ENCODE data around the gene RARA.
"Not testable (repeated sequence)": the region's sequence is repeated elsewhere in the genome, so short reads cannot be mapped to it uniquely, and the experiment has no call there.

Gene RARA

DNA sequence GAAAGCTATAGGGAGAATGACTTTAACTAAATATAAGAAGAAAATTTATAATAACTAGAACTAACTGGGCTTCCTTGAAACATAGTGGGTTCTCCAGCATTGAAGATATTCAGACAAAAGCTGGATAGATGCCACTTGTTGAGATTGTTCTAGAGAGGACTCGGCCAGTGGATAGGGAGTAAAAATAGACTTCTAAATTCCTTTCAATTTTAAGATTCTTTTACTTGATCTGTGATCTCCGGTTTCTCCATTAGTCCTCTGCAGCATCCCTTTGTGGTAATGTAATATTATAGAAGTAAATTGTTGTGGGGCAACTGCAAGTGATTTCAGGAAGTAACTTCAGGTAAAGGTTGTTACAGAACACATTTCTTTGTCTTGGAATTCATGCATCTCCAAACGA is 10.3 kb upstream of the RARA start:
- no peak for DNase-seq (ENCODE audit: low read depth in 2 of 2)

DNA sequence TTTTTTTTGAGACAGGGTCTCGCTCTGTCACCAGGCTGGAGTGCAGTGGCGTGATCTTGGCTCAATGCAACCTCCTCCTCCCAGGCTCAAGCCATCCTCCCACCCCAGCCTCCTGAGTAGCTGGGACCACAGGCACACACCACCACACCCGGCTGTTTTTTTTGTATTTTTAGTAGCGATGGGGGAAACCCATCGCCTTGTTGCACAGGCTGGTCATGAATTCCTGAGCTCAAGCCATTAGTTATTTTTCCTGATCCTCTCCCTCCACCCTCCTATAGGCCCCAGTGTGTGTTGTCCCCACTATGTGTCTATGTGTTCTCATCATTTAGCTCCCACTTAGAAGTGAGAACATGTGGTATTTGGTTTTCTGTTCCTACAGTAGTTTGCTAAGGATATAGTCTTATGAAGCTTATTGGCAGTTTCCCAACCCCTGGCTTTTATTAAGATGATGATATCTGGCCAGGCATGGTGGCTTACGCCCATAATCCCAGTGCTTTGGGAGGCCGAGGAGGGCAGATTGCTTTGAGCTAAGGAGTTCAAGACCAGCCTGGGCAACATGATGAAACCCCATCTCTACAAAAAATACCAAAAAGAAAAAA is 9.7 kb upstream of the RARA start:
- not testable (repeated sequence) for DNase-seq (ENCODE audit: low read depth in 2 of 2)

DNA sequence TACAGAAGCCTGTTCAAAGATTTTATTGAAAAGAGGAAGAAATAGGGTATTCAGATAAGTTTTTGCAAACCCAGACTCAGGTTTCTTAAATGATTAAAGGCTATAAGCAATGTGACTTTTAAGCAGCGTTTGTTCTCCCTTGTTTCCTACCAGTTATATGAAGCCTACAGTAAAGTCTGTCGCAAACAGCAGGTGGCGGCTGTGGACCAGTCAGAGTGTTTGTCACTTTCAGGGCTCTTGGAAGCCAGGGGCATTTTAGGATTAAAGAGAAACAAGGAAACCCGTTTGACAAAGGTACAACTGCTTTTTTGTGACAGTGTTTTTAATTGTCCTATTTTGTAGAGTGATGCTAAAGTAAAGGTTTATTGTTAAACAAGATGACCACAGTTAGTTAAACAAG is 7.7 kb upstream of the RARA start:
- no peak for DNase-seq (ENCODE audit: low read depth in 2 of 2)

DNA sequence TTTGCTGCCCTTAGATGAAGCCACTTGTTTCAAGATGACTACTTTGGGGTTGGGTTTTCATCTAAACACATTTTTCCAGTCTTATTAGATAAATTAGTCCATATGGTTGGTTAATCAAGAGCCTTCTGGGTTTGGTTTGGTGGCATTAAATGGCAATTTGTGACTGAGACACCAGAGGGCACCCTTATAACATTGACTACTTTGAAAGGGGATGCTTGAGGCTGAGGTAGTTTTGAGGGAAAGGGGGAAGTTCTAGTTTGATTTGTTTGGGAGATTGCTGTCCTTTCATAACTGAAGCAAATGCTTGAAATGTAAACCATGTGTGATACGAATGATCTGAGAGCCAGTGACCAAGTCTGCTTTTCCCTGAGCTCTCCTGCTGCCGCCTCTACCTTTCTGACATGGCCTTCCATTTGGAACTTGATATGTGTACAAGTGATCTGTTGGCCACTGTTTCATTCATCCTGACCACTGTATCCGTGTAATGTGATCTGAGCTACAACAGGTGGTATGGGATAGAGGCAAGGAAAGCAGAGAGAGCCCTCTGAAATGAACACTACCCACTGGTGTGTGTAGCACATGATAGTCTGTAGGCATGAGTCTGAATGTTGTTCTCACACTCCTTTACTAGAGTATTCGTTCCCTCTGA is 5.8 kb upstream of the RARA start:
- DNase-seq (ENCODE audit: low read depth in 2 of 2): no peak

DNA sequence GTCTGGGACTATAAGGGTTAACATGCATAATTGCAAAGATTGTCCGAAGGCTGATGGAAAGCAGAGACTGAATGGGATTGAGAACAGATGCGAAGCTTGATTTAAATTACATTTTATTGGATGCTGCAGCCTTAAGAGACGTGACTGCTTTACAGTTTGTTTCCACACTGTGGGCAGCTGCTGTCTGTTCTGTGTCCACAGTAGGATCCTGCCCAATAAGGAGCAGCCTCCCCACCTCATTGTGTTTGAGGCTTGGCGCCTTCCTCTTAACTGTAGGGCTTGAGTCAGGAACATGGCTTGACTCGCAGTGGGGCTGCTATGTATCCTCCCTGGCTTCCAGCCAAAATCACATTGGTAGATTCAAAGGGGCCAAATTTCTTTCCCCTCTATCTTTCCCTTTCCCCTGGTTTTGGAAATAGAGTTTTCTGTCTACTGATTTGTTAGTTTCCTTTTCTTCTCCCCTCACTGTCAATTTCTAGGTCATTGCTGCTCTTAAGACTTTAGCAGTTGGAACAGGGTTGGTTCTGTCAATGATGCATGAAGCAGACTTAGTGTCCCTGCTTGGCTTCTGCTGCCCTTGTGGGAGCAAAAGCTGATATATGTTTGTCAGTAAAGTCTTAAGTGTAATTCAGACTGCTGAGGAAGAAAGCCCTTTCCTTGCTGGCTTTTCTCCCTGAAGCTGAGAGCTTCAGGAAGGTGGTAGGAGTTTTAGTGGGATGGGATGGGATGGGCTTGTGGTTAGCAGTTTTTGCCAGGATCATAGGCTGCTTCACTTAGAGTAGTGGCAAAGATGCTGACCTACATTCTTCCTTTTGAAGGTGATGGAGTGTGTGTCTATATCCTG is 5.0 kb upstream of the RARA start:
- DNase-seq (ENCODE audit: low read depth in 2 of 2): no peak

- not testable (repeated sequence) for DNase-seq (ENCODE audit: low read depth in 2 of 2)
Observed at GRCh38 chr17:40304552-40304863, 4.5 kb upstream of the RARA start.

DNA sequence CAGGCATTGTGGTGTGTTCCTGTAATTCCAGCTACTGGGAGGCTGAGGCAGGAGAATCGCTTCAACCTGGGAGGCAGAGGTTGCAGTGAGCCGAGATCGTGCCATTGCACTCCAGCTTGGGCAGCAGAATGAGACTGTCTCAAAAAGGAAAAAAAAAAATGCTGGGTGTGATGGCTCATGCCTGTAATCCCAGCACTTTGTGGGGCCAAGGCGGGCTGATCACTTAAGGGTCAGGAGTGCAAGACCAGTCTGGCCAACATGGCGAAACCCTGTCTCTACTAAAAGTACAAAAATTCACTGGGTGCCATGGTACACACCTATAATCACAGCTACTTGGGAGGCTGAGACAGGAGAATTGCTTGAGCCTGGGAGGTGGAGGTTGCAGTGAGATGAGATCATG is 4.1 kb upstream of the RARA start:
- not testable (repeated sequence) for DNase-seq (ENCODE audit: low read depth in 2 of 2)

GRCh38 chr17:40306395-40306794 is 2.6 kb upstream of the RARA start:
- DNase-seq (ENCODE audit: low read depth in 2 of 2): no peak

GRCh38 chr17:40307001-40307730 is 1.8 kb upstream of the RARA start:
- DNase-seq (ENCODE audit: low read depth in 2 of 2): no peak

DNA sequence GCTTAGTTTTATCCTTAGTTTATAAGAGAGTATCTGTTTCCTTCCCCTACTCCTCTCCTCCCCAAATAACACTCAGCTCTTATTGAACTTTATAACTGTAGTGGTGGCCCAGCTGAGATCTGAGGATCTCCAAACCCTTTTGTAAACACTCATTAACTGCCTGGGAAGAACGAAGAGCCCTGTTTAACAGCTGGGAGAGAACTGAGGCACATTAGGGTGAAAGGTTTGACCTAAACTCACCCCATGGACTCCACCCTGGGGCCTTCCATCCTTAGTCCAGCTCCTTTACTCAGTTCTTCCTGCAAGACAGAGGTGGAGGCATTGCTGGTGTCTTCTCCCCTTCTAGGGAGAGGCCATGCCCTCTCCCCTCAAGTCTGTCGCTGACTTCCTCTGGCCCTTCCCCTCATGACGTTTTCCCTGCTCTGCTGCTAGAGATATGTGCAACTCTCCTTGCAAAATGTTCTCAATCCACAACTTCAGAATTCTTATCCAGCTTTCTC is 1.2 kb upstream of the RARA start:
- no peak for DNase-seq (ENCODE audit: low read depth in 2 of 2)

GRCh38 chr17:40309949-40310510 is 1.1 kb downstream of the RARA start:
- no peak for DNase-seq (ENCODE audit: low read depth in 2 of 2)

DNA sequence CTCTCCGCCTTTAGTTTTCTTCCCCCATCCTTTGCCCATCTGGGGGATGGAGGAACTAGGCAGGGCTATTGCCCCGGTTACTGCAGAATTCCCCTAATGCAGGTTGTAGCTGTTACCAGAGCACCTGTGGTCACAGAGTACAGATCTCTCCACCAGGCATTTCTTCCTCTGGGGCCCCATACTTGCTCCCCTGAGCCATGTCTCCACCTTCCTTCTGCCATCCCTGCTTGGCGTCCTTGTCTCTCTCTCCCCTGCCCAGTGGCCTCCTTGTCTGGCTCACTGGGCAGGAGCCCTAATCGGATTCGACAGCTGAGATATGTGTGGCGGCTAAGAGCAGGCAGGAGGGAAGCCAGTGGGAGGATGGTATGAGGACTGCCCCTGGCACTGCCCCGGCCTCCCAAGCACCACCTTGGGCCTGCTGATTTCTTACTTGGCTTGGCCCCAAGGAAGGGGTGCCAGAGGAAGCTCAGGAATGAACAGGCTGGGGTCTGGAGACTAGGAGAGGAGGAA is 2.0 kb downstream of the RARA start:
- DNase-seq (ENCODE audit: low read depth in 2 of 2): no peak

GRCh38 chr17:40311575-40311974 is 2.6 kb downstream of the RARA start:
- no peak for DNase-seq (ENCODE audit: low read depth in 2 of 2)

GRCh38 chr17:40312131-40312731 is 3.3 kb downstream of the RARA start:
- DNase-seq (ENCODE audit: low read depth in 2 of 2): no peak

GRCh38 chr17:40312893-40313667 is 4.1 kb downstream of the RARA start:
- DNase-seq (ENCODE audit: low read depth in 2 of 2): no peak

GRCh38 chr17:40313668-40314583 is 4.9 kb downstream of the RARA start:
- DNase-seq (ENCODE audit: low read depth in 2 of 2): no peak

- peak; percentile 64 to 71 for DNase-seq (ENCODE audit: low read depth in 2 of 2)
Observed at GRCh38 chr17:40314584-40314956, 5.6 kb downstream of the RARA start.

- no peak for DNase-seq (ENCODE audit: low read depth in 2 of 2)
Observed at GRCh38 chr17:40315206-40315605, 6.2 kb downstream of the RARA start.
